ENCODE results near the gene RAPGEF4.

Gene RAPGEF4

DNA sequence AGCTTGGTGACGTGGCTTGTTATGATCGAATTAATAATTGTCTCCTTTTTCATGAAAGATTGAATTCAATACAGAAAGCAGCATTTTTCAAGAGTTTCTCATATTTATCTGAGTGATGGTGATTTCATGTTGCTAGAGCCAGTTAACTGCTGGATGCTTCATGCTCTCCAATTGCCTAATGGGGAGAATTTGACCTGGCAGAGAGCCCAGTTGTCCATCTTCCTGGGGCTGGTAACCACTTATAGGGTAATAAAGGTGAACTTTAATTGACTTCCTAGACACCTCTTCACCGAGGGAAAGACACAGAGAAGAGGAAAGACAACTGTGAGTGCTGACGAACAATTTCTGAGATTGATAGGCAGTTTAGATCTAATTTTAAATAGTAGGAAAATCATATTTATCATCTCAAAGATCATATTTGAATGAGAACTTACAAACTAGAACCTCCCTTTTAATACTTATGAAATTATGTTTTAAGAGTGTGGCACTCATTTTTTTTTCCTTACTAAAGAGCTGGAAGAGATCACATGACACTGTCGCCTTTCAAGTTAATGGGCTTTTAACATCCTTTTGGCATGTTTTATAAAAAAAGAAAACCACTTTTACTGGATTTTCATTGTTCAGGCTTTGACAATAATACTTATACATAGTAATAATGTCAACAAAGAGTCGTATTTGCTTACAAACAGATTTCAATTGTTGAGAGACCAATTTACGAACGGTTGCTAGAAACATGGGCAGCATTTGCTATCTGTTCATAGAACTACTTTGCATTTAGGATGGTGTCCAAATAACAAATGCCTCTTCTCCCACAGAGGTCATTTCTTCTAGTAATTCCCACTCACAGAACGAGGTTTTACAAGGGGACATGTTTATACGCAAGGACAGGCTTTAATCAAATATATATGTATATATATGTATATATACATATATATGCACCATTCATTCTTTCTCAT is 153.3 kb downstream of the RAPGEF4 start:
- no peak overlapping the region for H3K27ac Mint-ChIP-seq
- no peaks in the 10 kb centered on the region for H3K36me3 Mint-ChIP-seq (ENCODE audit: low read depth)
- DNase-seq (ENCODE audit: low spot score): no peak
- peaks cover 7% of the 10 kb centered on the region for H3K27me3 Mint-ChIP-seq (ENCODE audit: low read depth)
- H3K4me1 Mint-ChIP-seq (ENCODE audit: low read depth): no peaks in the 10 kb centered on the region
- H3K9me3 Mint-ChIP-seq: no peaks in the 10 kb centered on the region
- no peak overlapping the region for H3K4me3 Mint-ChIP-seq

DNA sequence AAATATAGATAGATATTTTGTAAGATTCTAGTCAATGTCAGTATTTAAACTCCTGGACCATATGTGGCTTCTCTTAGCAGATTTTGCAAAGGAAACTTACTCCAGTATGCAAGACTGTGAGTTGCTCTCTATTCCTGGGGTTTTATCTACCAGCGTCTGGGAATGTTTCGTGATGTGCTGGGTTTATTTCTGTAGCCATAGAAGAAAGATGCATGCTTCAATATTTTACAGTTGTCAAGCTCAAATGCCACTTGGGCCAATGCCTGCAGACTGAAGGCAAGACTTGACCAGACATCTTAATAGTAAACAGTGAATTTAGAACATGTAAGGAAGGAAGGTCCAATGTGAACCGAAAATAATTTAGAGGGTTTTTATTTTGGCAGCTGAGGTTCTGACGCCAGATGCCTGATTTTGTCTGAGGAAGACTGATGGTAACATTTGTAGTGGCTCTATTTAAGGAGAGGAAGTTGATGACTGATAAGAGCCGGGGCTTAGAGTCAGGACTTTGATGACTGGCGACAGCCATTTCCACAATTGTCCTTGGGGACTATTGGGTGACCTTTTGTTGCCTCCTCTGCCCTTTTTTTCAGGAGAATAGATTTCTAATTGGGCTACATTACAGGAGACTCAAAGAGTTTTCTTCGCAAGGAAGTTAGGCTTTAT is 154.3 kb downstream of the RAPGEF4 start:
- Mint-ChIP-seq H3K36me3 (ENCODE audit: low read depth) (no peaks in the 10 kb centered on the region), H3K4me3 (no peak overlapping the region), H3K27ac (no peak overlapping the region), H3K4me1 (ENCODE audit: low read depth) (no peaks in the 10 kb centered on the region), H3K27me3 (ENCODE audit: low read depth) (peaks cover 13% of the 10 kb centered on the region), H3K9me3 (no peaks in the 10 kb centered on the region)
- DNase-seq (ENCODE audit: low spot score): no peak

DNA sequence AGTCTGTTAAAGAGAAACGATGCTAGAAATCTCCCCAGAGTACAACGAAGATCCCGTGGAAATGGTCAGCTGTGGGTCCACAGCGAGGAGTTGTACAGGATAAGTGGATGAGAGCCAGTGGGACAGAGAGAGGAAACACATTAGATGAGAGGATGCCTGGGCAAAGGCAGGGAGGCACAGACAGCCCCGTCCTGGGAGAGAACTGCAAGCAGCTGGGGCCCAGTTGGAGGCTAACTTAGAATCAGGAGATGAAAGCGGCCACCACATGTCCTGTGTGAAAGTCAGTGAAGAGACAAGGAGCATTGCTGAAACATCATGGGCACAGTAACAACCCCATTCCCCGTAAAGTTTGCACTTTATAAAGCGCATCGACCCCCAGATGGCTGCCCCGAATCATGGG is 157.5 kb downstream of the RAPGEF4 start:
- Mint-ChIP-seq H3K9me3 (no peaks in the 10 kb centered on the region), H3K27me3 (ENCODE audit: low read depth) (peaks cover 13% of the 10 kb centered on the region), H3K36me3 (ENCODE audit: low read depth) (no peaks in the 10 kb centered on the region), H3K4me1 (ENCODE audit: low read depth) (no peaks in the 10 kb centered on the region), H3K4me3 (no peak overlapping the region), H3K27ac (no peak overlapping the region)
- DNase-seq (ENCODE audit: low spot score): no peak

DNA sequence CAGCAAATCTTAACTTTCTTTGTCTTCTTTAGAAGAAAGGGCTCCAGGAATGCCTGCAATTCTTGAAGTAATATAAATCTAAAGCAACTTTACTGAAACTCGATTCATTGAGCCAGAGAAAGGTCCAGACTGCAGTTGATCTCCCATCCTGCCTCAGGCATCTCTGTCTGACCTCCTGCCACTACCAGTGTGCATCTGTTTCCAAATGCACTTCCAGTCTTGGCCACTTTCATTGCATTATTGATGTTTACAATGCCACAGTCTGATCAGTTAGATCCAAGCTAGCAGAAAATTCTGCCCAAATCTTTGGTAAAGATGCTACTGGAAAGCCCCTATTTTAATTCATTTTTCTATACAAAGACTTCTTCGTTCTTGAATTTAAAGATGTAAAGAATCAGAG is 158.0 kb downstream of the RAPGEF4 start:
- DNase-seq (ENCODE audit: low spot score): no peak
- Mint-ChIP-seq H3K4me1 (ENCODE audit: low read depth) (no peaks in the 10 kb centered on the region), H3K9me3 (no peaks in the 10 kb centered on the region), H3K27ac (no peak overlapping the region), H3K36me3 (ENCODE audit: low read depth) (no peaks in the 10 kb centered on the region), H3K27me3 (ENCODE audit: low read depth) (peaks cover 13% of the 10 kb centered on the region), H3K4me3 (no peak overlapping the region)

DNA sequence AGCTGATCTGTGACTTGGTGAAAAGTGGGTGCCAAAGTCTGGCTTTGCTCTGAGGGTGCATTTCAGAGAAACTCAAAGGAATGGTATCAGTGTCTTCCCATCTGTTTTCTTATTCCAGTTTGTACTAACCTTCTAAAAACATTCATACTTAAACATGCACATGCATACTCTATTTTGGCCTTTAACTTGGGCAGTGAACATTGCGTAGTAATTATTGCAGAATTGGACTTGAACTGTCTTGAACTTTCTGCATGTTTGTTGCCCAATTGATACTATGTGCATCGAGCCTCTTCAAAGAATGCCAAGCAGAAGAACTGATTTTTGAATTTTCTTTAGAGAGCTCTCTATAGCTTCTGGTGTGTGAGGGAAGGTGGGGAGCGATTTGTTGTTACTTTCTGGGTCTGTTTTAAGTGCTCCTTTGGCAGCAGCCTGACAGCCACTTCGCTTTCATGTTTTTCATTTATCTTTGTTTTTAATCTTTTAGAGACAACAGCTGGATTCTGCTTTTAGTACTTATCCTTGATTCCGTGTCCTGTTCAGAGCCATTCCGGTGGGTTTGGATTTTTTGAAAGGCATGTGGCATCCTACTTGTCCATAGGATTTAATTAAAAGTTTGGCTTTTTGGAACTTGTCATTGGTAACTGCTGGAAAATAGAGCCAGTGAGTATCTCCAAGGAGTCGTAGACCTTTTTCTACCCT is 159.2 kb downstream of the RAPGEF4 start:
- H3K9me3 Mint-ChIP-seq: no peaks in the 10 kb centered on the region
- no peak overlapping the region for H3K4me3 Mint-ChIP-seq
- H3K4me1 Mint-ChIP-seq (ENCODE audit: low read depth): no peaks in the 10 kb centered on the region
- no peak overlapping the region for H3K27ac Mint-ChIP-seq
- peaks cover 19% of the 10 kb centered on the region for H3K27me3 Mint-ChIP-seq (ENCODE audit: low read depth)
- no peak for DNase-seq (ENCODE audit: low spot score)
- H3K36me3 Mint-ChIP-seq (ENCODE audit: low read depth): no peaks in the 10 kb centered on the region

DNA sequence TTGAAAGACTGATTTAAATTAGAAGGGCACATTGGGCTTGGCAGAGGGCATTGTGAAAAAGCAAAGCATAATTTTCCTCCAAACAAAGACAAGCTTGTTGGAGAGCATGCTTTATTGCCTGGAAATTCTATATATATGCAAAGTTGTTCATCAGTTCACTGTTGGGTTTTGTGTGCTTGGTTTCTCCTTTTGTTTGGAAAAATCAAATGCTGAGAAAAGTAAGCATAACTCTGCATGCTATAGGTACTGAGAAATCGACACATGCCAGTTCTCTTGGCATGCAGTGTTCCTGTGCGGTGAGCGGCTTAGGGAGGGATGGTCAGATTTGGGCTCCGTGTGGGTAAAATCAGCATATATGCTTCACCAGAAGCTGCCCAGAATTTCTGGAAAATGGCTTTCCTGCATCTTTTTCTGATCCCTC is 161.0 kb downstream of the RAPGEF4 start:
- Mint-ChIP-seq H3K9me3 (no peaks in the 10 kb centered on the region), H3K27ac (no peak overlapping the region), H3K4me1 (ENCODE audit: low read depth) (no peaks in the 10 kb centered on the region), H3K4me3 (no peak overlapping the region), H3K27me3 (ENCODE audit: low read depth) (peaks cover 21% of the 10 kb centered on the region), H3K36me3 (ENCODE audit: low read depth) (no peaks in the 10 kb centered on the region)
- no peak for DNase-seq (ENCODE audit: low spot score)

DNA sequence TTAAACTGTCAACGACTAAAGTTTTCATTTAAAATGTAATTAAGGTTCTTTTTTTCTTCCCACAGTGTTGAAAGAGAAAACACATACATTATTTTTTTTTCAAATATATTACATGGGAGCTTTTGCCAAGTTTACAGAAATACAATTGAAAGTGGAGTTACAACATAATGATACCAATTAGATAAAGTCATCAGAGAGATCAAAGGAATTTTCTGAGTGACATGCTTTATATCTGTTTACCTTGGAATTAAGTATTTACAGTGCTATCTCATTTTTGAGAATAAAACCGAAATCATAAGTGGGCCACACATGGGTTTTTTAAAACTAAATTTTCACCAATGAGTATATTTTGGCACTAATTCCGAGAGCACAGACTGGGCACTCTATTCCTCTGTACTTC is 165.2 kb downstream of the RAPGEF4 start:
- Mint-ChIP-seq H3K4me3 (no peak overlapping the region), H3K27ac (no peak overlapping the region), H3K36me3 (ENCODE audit: low read depth) (no peaks in the 10 kb centered on the region), H3K27me3 (ENCODE audit: low read depth) (peaks cover 9% of the 10 kb centered on the region), H3K4me1 (ENCODE audit: low read depth) (no peaks in the 10 kb centered on the region), H3K9me3 (no peaks in the 10 kb centered on the region)
- DNase-seq (ENCODE audit: low spot score): no peak

DNA sequence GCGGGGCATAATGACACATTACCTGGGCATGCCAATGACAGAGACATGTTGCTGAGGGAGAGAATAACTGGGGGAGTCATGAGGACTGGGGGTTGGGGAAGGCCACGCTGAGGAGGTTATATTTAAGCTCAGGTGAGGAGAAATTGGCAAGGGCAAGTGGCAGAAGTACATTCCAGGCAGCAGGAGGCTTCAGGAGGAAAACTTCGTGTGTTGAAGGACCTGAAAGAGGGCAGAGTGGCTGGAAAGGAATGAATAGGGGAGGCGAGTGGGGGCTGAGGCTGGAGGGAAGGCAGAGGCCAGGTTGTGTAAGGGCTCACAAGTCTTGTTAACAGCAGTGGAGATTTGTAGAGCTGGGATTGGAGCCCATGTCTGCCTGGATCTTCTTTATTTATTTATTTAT is 166.3 kb downstream of the RAPGEF4 start:
- H3K27me3 Mint-ChIP-seq (ENCODE audit: low read depth): peaks cover 9% of the 10 kb centered on the region
- no peak for DNase-seq (ENCODE audit: low spot score)
- H3K9me3 Mint-ChIP-seq: no peaks in the 10 kb centered on the region
- H3K4me3 Mint-ChIP-seq: no peak overlapping the region
- H3K4me1 Mint-ChIP-seq (ENCODE audit: low read depth): no peaks in the 10 kb centered on the region
- H3K27ac Mint-ChIP-seq: no peak overlapping the region
- no peaks in the 10 kb centered on the region for H3K36me3 Mint-ChIP-seq (ENCODE audit: low read depth)

DNA sequence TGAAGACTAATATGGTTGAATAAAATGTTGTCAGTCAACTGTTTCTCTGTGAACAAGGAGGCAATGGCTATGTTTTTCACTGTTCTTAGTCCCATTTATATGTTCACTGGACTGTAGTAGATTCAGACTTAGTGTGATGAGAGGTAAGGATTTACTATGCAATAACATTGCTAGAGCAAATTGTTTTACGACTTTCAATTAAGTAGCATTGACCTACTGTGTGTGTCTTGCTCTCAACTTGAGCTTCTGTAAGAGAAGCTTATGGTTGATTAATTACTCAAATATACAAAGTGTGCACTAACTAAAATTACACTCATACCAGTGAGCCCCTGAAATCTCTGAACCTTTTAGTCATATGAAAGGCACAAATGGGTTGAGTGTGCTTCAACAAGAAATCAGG is 168.6 kb downstream of the RAPGEF4 start:
- H3K27ac Mint-ChIP-seq: no peak overlapping the region
- no peak for DNase-seq (ENCODE audit: low spot score)
- peaks cover 9% of the 10 kb centered on the region for H3K27me3 Mint-ChIP-seq (ENCODE audit: low read depth)
- H3K4me3 Mint-ChIP-seq: no peak overlapping the region
- H3K36me3 Mint-ChIP-seq (ENCODE audit: low read depth): no peaks in the 10 kb centered on the region
- no peaks in the 10 kb centered on the region for H3K4me1 Mint-ChIP-seq (ENCODE audit: low read depth)
- H3K9me3 Mint-ChIP-seq: no peaks in the 10 kb centered on the region

DNA sequence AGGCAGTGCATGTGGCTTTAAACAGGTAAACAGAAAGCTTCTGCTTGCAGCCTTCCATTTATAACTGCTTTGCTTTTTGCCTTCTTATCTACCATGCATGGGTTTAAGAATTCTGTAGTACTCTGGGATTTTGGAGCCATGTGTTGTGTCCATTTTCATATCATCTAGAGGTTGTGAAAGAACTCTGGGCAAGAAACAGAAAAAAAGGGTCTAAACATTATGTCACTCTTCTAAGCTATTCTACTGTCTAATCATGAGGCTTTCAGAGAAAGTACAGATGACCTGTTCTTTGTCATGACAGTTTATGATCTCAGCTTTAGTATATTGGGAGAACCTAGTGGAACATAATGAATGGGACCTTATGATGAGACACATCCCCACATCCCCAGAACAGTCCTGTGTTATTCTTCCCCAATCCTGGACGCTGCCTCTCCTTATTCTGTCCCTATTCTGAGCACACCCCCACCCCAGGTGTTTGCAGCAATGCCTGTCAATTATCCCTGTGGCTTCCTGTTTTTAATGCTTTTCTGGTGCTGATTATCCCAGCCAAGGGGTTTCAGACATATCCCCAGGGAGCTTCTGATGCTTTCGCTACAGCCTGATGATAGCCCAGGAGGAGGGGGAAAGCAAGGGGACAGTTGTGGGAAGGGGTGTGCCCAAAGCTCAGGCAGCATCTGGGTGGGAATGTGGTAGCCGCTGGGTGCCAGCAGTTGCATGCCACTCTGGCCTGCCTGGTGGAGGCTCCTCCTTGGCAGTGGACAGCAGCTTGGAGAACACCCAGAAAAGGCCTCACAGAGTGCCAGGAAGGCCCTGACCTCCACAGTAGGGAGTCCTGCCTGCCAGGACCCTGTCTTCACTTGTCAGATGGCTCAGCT is 170.5 kb downstream of the RAPGEF4 start:
- Mint-ChIP-seq H3K36me3 (ENCODE audit: low read depth) (no peaks in the 10 kb centered on the region), H3K4me3 (no peak overlapping the region), H3K27ac (no peak overlapping the region), H3K27me3 (ENCODE audit: low read depth) (peaks cover 3% of the 10 kb centered on the region), H3K9me3 (no peaks in the 10 kb centered on the region), H3K4me1 (ENCODE audit: low read depth) (no peaks in the 10 kb centered on the region)
- no peak for DNase-seq (ENCODE audit: low spot score)

DNA sequence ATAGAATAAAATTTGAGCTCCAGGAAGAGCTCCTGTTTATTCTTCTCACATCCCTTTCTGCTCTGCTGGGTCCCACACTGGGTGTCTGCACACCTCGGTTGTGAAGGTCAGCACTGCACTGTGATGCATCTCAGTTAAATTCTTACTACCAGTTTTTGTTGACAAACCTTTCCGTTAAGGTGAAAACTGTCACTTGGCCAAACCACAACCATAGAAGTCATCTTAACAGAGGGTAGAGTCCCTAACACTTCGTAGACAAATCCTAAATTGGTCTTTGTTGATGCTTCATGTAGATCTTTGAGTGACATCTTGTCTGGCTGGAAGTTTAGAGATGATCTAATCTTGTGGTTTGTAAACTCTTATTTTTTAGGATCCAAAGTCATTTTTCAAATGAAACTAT is 172.6 kb downstream of the RAPGEF4 start:
- no peaks in the 10 kb centered on the region for H3K9me3 Mint-ChIP-seq
- no peak overlapping the region for H3K4me3 Mint-ChIP-seq
- DNase-seq (ENCODE audit: low spot score): no peak
- no peak overlapping the region for H3K27ac Mint-ChIP-seq
- peaks cover 2% of the 10 kb centered on the region for H3K27me3 Mint-ChIP-seq (ENCODE audit: low read depth)
- H3K4me1 Mint-ChIP-seq (ENCODE audit: low read depth): no peaks in the 10 kb centered on the region
- H3K36me3 Mint-ChIP-seq (ENCODE audit: low read depth): no peaks in the 10 kb centered on the region

DNA sequence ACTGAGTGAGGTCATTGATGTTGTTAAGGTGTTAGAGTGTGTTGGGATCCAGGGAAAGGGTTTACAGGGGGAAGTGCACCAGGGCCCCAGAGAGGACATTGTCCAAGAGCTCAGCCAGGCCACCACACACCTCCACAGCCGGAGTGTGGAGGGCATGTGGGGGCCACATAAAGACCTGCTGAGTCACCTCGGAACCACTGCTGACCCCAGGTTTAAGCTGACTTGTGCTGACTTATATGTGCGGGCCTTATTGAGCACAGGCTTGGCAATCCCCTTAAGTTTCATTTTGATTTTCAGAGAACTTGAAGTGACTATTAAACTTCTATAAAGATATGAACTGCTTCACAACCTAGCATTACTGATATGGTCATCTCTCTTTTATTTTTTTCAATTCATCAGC is 173.8 kb downstream of the RAPGEF4 start:
- no peaks in the 10 kb centered on the region for H3K4me1 Mint-ChIP-seq (ENCODE audit: low read depth)
- no peak for DNase-seq (ENCODE audit: low spot score)
- H3K27me3 Mint-ChIP-seq (ENCODE audit: low read depth): peaks cover 5% of the 10 kb centered on the region
- no peak overlapping the region for H3K4me3 Mint-ChIP-seq
- H3K27ac Mint-ChIP-seq: no peak overlapping the region
- H3K9me3 Mint-ChIP-seq: no peaks in the 10 kb centered on the region
- no peaks in the 10 kb centered on the region for H3K36me3 Mint-ChIP-seq (ENCODE audit: low read depth)

DNA sequence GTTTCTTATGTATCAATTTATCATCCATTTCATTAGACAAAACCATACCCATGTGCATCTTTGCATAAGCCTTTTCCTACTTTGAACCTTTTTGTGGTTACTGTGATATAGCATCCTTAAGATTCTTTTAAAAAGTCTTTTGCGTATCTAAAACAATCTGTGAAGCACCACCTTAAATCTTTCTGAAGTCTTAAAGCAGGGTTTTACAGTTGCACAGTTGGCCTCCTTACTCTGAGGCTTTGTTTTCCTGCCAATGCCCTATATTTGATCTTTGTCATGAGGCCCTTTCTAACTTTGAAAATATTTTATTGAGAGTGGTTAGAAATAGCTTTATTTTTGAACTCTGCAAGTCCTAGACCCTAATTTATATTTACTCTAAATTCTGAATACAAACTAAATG is 176.6 kb downstream of the RAPGEF4 start:
- no peak overlapping the region for H3K27ac Mint-ChIP-seq
- DNase-seq (ENCODE audit: low spot score): no peak
- H3K4me3 Mint-ChIP-seq: no peak overlapping the region
- H3K9me3 Mint-ChIP-seq: no peaks in the 10 kb centered on the region
- no peaks in the 10 kb centered on the region for H3K4me1 Mint-ChIP-seq (ENCODE audit: low read depth)
- H3K27me3 Mint-ChIP-seq (ENCODE audit: low read depth): peaks cover 8% of the 10 kb centered on the region
- no peaks in the 10 kb centered on the region for H3K36me3 Mint-ChIP-seq (ENCODE audit: low read depth)

All from T-helper 2 cell treated with Interferon-gamma antibody and Interleukin-4, amounts not matched to agents 5 μg/mL and 100 μg/mL, for 36 hours (primary cell).